Astrocyte of the cerebellum (primary cell): ENCODE results near the gene TNS3.

Experiments used
- DNase-seq: peaks from one replicate; pipeline ENCODE4 v3.0.0-alpha.2; 2011; ENCODE audit warnings: low read depth
- H3K4me3 ChIP-seq: 2 replicates; pipeline ENCODE4 v1.5.1; 2011; ENCODE audit warnings: mild to moderate bottlenecking, low read depth, low read length, moderate library complexity
- CTCF ChIP-seq: IDR thresholded peaks from 2 replicates; pipeline ENCODE4 v1.5.1; 2012; ENCODE audit warnings: low read length, low read depth, moderate library complexity, mild to moderate bottlenecking; ENCODE audit errors: missing control alignments
- in situ Hi-C: cut with HindIII; loops from 2 replicates; pipeline ENCODE4 v1.10.0; 2017; ENCODE audit warnings: low sequenced_read_pairs

The TNS3 gene

DNA sequence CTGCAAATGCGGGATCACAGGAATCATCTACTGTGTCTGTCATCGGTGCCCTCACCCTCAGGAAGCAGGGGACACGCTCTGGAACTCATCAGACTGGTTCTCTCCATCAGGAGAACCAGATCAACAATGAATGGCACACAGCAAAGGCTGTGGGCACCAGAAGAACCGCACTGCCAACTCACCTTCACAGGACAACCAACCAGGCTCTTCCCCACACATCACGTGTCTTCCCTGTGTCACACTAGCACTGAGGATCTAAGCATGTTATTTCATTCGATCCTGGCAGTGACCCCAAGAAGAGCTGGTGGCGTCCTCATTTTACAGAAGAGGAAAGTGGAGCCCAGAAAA is 106.1 kb downstream of the TNS3 start:
- no peak for TF ChIP-seq CTCF

DNA sequence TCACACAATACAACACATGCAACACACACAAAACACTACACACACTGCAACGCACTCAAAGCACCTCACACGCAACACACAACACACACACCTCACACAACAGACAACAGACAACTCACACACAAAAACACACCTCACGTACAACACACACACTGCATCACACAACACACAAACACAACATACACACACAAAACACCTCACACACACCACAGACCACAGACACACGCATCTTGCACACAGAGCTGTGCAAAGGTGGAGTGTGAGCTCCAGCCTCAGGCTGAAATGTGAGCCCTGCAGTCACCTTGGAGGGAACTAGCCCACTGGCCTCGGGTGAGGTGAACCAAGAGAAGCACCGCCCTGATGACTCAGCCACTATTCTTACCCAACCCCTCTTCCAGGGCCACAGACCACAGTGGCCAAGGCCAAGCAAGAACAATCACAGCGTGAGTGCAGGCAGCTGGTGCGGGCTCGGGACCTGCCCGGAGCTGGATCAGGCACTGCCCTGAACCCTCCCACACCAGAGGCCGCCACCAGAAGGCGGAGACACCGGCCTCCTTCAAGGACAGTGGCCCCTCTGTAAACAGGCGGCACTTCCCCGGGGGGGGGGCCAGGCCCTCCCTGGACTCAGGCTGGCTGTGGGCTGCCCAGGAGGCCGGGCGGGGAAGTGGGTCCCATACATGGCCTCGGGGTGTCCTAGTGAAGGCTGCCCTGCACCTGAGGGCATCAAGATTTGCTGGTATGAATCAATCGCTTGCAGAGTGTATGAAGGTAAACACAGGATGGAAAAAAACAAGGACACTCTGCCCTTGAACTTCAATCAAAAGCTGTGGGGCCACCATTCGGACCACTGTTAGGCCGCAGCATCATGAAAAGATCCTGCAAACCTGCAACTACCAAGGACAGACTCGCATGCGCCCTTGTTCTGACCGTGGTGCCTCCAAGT is 106.7 kb downstream of the TNS3 start:
- in situ Hi-C loops = no loop called here
- H3K4me3 ChIP-seq = no peak overlapping the region
- no peak for TF ChIP-seq CTCF
- peak; percentile 93 for DNase-seq

More for the DNA sequence above, 106.1 kb downstream of the TNS3 start:
- H3K4me3 ChIP-seq = no peak overlapping the region
- DNase-seq = no peak
- in situ Hi-C loops = no loop called here

DNA sequence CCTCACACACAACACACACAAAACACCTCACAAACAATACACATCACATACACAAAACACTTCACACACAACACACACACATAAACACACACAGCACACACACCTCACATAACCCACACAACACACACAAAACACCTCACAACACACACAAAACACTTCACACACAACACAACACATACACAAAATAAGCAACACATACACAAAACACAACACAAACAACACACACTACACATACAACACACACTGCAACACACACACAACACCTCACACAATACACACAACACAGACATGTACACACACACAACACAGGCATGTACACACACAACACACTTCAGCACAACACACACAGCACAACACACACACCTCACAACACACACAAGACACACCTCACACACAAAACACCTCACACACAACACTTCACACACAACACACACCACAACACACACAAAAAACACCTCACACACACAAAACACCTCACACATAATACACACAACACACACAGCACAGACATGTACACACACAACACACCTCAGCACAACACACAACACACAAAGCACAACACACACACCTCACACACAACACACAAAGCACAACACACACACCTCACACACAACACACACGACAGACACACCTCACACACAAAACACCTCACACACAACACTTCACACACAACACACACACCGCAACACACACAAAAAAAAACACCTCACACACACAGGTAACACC is 107.5 kb downstream of the TNS3 start:
- no peak for TF ChIP-seq CTCF
- in situ Hi-C loops = no loop called here

DNA sequence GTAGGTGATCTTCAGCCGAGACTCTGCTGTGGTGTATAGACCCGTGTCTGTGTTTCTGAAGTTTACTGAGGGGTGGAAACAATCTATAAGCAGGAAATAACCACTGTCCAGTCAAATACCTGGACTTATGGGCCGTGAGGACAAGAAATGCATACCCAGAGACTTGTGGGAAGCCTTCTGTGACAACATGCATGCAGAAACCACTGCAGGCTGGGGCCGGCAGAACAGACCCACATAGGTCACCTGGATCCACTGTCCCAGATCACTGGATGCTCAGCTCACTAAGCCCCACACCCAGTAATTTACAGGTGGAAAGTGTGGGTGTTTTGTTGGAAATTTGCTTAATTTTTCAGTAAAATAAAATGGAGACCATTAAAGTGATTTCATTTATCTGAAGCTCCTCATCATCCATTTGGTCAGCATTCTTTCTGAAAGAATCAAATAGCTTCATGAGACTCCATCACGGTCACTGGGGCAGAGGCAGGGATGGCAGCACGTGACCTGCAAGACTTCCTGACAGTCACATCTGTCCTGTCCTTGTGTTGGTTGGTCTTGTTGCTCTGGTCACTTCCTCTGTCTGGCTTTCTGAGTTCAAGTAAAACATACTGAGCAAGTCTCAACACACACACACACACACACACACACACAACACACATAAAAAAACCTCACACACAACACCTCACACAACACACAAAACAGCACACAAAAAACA is 108.3 kb downstream of the TNS3 start:
- in situ Hi-C loops = no loop called here
- TF ChIP-seq CTCF = no peak
- H3K4me3 ChIP-seq = no peak overlapping the region
- DNase-seq = no peak

More for the DNA sequence above, 107.5 kb downstream of the TNS3 start:
- DNase-seq = no peak
- no peak overlapping the region for H3K4me3 ChIP-seq

DNA sequence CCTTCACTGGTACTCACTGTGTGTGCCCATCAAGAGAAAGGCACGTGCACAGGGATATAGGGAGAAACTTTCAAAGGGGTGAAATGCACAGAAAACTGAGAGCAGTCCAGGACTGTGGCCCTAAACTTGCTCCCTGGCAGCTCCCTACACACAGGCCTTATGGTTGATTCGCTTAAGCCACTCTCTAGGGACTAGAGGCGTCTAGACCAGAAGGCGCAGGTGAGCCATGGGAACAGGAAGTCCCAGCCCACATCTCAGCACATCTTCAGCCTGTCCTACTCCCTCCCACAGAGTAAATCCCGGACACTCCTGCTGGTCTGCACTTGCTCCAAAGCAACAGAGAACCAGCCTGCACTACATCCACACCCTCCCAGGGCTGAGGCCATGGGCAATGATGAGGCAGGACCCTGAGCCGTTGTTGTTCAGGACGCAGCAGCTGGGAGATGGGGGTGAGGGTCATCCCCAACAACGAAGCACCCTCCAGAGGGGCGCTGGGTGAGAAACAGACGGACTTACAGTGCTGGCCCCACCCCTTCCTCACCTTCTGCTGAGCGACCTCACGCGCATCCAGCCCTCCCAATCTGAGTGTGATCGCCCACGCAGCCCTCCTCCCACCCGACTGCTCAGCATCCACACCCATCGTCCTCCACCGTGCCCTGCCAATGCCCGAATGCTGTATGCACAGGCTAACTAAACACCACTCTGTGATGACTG is 109.3 kb downstream of the TNS3 start:
- no peak for DNase-seq
- in situ Hi-C loops = no loop called here

More for the DNA sequence above, 109.3 kb downstream of the TNS3 start:
- no peak overlapping the region for H3K4me3 ChIP-seq
- TF ChIP-seq CTCF = no peak
